HG02623 (cell line): Measurements from ENCODE around the gene PLPP3.

Source experiments
- ATAC-seq: cut with Tn5 transposase; IDR thresholded peaks from one replicate; pipeline ENCODE4 v1.9.1; 2021; ENCODE audit warnings: moderate library complexity; ENCODE audit not compliant: unreplicated experiment

PLPP3 gene

DNA sequence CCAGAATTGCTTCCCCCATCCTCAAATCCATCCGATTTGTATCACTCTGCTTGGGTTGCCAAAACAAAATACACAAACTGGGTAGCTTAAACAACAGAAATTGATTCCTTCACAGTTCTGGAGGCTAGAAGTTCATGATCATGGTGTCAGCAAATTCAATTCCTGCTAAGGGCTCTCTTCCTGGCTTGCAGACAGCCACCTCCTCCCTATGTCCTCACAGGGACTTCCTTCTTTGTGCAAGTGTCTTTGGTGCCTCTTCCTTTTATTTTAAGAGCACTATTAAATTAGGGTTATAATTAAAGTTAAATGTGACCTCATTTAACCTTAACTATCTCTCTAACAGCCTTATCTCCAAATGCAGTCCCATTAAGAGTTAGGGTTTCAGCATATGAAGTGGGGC, 112.8 kb downstream of the PLPP3 start:
- ATAC-seq: no peak

GRCh38 chr1:56464294-56464693, 115.1 kb downstream of the PLPP3 start:
- ATAC-seq: no peak

DNA sequence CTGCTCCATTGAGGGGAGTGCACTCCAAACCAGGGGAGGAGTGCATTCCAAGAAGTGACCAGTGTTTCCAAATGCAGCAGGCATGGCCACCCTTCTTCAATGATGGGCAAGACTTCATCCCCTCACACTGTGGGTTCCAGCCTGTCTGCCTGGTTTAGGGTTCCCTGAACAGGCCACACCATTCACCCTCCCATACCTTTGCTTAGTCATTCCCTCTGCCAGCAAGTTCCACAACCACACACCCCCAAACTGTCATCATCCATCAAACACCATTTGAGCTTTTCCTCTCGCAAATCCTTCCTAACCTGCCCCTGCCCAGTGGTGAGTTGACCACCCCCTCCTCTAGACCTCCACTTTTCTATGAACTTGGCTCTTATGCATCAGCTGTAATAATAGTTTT, 116.0 kb downstream of the PLPP3 start:
- no peak for ATAC-seq

DNA sequence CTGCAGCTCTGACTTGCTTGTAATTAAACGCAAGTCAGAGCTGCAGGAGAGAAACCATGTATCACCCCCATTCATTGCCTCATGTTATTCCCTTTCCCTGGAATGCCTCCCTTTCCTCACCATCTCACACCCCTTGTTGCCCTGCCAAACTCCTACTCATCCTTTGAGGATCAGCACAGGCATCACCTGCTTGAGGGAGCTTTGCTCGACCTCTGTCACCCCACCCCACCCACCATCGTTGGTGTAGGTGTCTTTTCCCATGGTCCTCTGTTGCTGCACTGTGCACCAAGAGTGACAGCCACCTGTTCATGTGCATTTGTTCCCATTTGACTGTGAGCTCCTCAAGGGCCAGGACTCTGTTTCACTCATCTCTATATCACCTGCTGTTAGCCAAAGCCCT, 117.2 kb downstream of the PLPP3 start:
- ATAC-seq: no peak

GRCh38 chr1:56461158-56462127, 117.9 kb downstream of the PLPP3 start:
- ATAC-seq: no peak

GRCh38 chr1:56459260-56459659, 120.1 kb downstream of the PLPP3 start:
- ATAC-seq: no peak

GRCh38 chr1:56457756-56458375, 121.5 kb downstream of the PLPP3 start:
- no peak for ATAC-seq

- no peak for ATAC-seq
These were observed 122.8 kb downstream of the PLPP3 start for GRCh38 chr1:56456435-56457101.

DNA sequence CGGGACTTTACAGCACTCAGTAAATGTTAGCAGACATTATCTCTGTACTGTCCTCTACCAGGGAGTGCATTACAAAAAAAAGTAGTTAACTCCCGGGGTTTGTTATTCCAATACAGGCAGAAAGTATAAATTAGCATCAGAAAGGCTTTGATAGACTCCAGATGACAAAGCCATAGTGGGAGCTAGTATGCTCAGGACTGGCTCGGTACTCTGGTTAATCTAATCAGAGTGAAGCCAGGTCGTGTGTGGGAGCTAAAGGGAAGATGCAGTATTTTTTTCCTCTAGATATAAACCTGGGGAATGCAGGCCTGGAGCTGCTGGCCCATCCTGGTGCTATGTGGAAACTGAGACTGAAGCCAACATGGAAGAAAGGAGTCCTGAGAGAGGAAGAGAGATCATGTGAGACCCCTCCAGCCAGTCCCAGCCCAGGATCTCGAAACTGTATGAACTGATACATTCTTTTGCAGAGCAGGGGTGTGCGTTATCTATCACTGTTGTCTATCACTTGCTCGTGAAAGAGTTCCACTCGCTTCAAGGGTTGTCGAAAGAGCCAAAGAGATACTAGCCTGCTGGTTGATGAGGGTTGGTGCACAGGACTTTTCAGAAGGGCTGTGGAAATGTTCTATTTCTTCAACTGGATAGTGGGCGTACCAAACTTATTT, 125.8 kb downstream of the PLPP3 start:
- no peak for ATAC-seq

DNA sequence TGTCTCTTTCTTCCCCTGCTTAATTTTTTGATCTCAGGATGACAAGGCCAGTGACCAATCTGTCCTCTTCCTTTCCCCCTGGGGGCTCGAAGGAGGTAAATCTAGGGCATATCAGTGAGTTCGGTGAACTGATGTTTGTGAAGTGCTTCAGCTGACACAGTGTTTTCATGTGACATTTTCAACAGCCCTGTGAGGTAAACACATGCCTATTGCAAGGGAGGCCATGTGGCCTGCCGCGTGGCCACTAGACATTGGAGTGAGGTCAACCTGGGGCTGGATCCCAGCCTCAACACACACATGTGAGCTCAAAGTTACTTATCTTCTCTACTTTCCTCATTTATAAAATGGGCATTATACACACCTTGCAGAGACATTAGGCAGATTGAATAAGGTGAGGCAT, 126.3 kb downstream of the PLPP3 start:
- no peak for ATAC-seq

DNA sequence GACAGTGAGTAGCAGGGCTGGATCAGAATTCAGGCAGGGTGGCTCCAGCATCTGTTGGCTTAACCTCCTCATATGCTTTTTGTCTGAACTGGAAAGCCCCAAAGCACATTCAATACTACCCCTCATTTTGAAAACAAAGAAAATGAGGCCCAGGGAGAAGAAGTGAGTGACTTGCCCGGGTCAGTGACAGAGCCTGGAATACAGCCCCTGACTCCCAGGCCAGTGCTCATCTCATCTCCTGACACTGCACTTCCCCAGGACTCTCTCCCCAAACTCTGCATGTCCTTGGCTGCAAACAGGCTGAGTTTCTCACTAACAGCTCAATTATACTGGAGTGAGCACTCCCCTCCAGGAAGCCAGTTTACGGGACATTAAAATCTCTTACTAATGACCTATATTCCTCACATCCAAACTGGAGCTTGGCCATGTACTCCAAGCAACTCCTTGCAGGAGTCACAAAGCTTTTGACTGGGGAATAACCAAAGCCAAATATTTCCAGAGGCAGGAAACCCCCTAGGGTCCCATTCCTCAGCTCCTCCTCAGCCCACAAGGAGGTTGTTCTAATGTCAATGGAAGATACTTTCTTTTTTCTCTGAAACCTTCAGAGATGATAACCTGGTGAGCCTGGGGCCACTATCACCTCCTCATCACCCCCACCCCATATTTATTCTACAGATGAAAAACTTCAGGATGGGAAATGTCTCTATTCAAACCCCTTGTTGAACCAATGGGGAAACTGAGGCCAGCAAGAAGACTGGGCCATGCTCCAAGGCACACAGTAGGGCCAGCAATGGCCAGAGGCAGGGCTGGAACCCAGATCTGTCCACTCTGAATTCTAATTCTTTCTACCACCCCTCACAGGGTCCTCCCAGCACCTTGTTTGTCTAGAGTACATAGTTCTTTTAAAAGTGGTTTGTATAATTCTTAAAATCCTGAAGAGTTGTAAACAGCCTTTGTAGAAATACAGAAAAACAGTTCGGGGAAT, 127.0 kb downstream of the PLPP3 start:
- no peak for ATAC-seq

- ATAC-seq: no peak
These were observed 127.9 kb downstream of the PLPP3 start for GRCh38 chr1:56451491-56451890.

DNA sequence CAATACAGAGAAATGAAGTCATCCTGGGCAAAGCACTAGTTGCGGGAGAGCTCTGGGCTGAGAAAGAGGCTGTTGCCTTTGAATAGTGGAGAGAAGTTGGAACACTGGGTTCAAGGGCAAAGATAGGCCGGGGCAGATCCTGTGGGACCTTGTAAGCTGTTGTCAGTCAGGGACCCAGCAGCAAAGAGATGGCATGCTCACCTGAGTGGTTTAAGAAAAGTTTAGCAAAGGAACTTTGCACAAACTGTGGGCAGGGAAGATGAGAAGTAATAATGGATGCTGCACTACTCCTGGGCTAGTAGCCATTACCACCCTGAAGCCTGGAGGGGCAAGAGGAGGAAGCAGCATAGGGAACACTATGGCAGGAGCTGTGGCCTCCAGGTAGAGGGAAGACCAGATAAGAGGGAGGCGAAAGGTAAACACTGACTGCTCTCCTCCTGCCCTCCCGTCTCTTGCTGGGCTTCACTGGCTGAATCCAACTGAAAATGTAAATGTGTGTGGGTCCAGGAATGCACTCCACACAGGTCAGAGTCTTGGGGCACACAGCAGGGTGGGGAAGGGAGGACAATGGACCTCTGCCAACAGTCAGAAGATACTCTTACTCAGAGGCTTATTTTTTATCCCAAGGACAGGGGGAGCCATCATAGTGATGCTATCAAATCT, 129.2 kb downstream of the PLPP3 start:
- ATAC-seq: no peak

- ATAC-seq: no peak
These were observed 130.6 kb downstream of the PLPP3 start for GRCh38 chr1:56448529-56449300.

- ATAC-seq: no peak
These were observed 131.5 kb downstream of the PLPP3 start for GRCh38 chr1:56447823-56448222.

DNA sequence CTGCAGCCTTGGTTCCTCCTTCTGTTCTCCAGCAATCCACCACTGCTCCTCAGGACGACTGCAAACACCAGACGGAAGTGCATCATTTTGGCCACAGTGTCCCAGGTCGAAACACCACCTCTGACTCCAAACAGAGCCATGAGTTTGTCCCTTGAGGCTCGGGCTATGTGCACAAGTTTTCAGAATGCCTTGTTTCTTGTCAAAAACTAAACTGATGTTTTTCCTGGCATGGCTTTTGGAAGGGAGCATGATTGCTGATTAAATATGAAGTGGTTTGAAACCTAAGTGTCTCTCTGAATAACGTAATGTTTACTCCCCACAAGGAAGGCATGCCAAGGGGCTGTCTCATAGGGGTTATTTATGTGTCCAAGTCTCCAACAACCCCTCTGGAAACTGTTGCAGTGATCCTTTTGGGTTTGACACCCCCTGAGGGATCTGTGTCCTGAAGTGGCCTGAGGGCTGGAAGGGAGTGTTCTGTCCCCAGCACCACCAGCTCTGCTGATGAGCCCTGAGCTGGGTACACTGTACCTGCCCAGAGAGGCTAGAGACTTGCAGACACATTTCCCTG, 132.7 kb downstream of the PLPP3 start:
- ATAC-seq: no peak

GRCh38 chr1:56444960-56445646, 134.3 kb downstream of the PLPP3 start:
- no peak for ATAC-seq
